ENCODE results near the gene ARL6IP6. TPM values are rescaled to one million over a fixed set of nuclear protein-coding genes. Genes with fewer than 3 reads are reported as not detected.

Gene ARL6IP6
- total and polyA plus RNA-seq, 2 of the 13 experiments (the other 11 are each of a cell fraction or from before 2014, with no cell fraction given): 45.0 to 65.9 TPM

- no peak for TF ChIP-seq SRF (IDR thresholded peaks at IDR 0.05; ENCODE audit: low read depth, low read length)
- no peak for TF ChIP-seq PBX2 (CRISPR knock-in tag; IDR thresholded peaks at IDR 0.05)
- TF ChIP-seq CEBPG (CRISPR knock-in tag; IDR thresholded peaks at IDR 0.05): no peak
Measured at GRCh38 chr2:152708742-152709141, 9.7 kb upstream of the ARL6IP6 start (continued).

GRCh38 chr2:152710713-152711112, 7.7 kb upstream of the ARL6IP6 start:
- peaks cover 100% of the 10 kb centered on the region for H3K79me2 ChIP-seq (ENCODE audit: insufficient read depth, low read length)
- DNase-seq (ENCODE audit: low spot score): no peak
- peaks cover 10 to 79% of the 10 kb centered on the region in 2 experiments for H3K36me3 ChIP-seq (replicated peaks in 1 of 2; ENCODE audit: control insufficient read depth in 1 of 2, insufficient read depth in 2 of 2, low read length in 2 of 2)
- H3K27ac ChIP-seq (ENCODE audit: extremely low read length, insufficient read depth, low read length): no peak overlapping the region
- no peak for FAIRE-seq
- no peak overlapping the region for H3K4me2 ChIP-seq (ENCODE audit: low read depth, low read length)
- CTCF ChIA-PET (ENCODE audit: low intra/inter-chr PET ratio, low total read pairs): no interaction called here
- no peak overlapping the region for H3K4me3 ChIP-seq (replicated peaks in 1 of 3; ENCODE audit: insufficient read depth in 1 of 3, low read depth in 2 of 3, low read length in 3 of 3)
- no peak overlapping the region for H2AFZ ChIP-seq (ENCODE audit: low read length)
- no peaks in the 10 kb centered on the region for H3K9me3 ChIP-seq (ENCODE audit: low read length)
- BruUV-seq (replicated peaks): no TSS peak
- POLR2A ChIA-PET: no interaction called here
- intact Hi-C loops (cut with micrococcal nuclease; ENCODE audit: unreplicated experiment): no loop called here
- WGBS (ENCODE audit: low lambda C conversion rate): 97% methylated on average over 2 of the region's 2 CpGs
- H3K4me1 ChIP-seq (ENCODE audit: insufficient read depth, low read length): peaks cover 36% of the 10 kb centered on the region
- no peaks in the 10 kb centered on the region for H3K27me3 ChIP-seq (ENCODE audit: control insufficient read depth in 1 of 2, insufficient read depth in 2 of 2, low read length in 2 of 2)
- in situ Hi-C loops (cut with HindIII; ENCODE audit: extremely low pct_ligation_motif_present, low pct_unique_long_range_greater_than_20kb): loop anchor here (10.0 kb wide), 1 partner anchor 886 kb away; the partner anchor contains the start of gene ARL5A
- H3K9ac ChIP-seq (ENCODE audit: insufficient read depth, low read depth, low read length): no peak overlapping the region
- no peak for ATAC-seq
- peaks cover 59% of the 10 kb centered on the region for H4K20me1 ChIP-seq (ENCODE audit: insufficient read depth, low read length)
- TF ChIP-seq ZBTB43 (CRISPR knock-in tag; conservative IDR thresholded peaks at IDR 0.05): no peak
- no peak for TF ChIP-seq ARNTL (CRISPR knock-in tag; IDR thresholded peaks at IDR 0.05)
- TF ChIP-seq AHDC1 (CRISPR knock-in tag; IDR thresholded peaks at IDR 0.05; ENCODE audit: borderline replicate concordance): no peak
- no peak for TF ChIP-seq ZNF12 (CRISPR knock-in tag; IDR thresholded peaks at IDR 0.05)
- TF ChIP-seq ZNF124 (CRISPR knock-in tag; IDR thresholded peaks at IDR 0.05): no peak
- no peak for TF ChIP-seq NR0B2 (CRISPR knock-in tag; IDR thresholded peaks at IDR 0.05)
- TF ChIP-seq ZNF329 (CRISPR knock-in tag; IDR thresholded peaks at IDR 0.05; ENCODE audit: low read depth): no peak
- no peak for TF ChIP-seq HNRNPUL1 (IDR thresholded peaks at IDR 0.05; ENCODE audit: low read depth, low read length)
- TF ChIP-seq PHB2 (IDR thresholded peaks at IDR 0.05; ENCODE audit: partially characterized antibody): no peak
- no peak for TF ChIP-seq ARNT2 (CRISPR knock-in tag; IDR thresholded peaks at IDR 0.05; ENCODE audit: low read depth)
- TF ChIP-seq GMEB2 (CRISPR knock-in tag; IDR thresholded peaks at IDR 0.05; ENCODE audit: low read depth): no peak
